ENCODE measurements around the gene SP6.

The SP6 gene

GRCh38 chr17:47857551-47858455, 6.8 kb upstream of the SP6 start:
- no peak for DNase-seq (ENCODE audit: low read depth in 2 of 3, low spot score in 2 of 3)

- no peak for DNase-seq (ENCODE audit: low read depth in 2 of 3, low spot score in 2 of 3)
Measured at GRCh38 chr17:47856830-47857229, 5.9 kb upstream of the SP6 start.

GRCh38 chr17:47855737-47856136, 4.8 kb upstream of the SP6 start:
- no peak for DNase-seq (ENCODE audit: low read depth in 2 of 3, low spot score in 2 of 3)

GRCh38 chr17:47853616-47854015, 2.7 kb upstream of the SP6 start:
- DNase-seq (ENCODE audit: low read depth in 2 of 3, low spot score in 2 of 3) = no peak

GRCh38 chr17:47852113-47852949, 1.4 kb upstream of the SP6 start:
- no peak for DNase-seq (ENCODE audit: low read depth in 2 of 3, low spot score in 2 of 3)

- no peak for DNase-seq (ENCODE audit: low read depth in 2 of 3, low spot score in 2 of 3)
Measured at GRCh38 chr17:47851764-47852112, 775 bp upstream of the SP6 start.

- no peak for DNase-seq (ENCODE audit: low read depth in 2 of 3, low spot score in 2 of 3)
Measured at GRCh38 chr17:47850373-47850691, 631 bp downstream of the SP6 start.

GRCh38 chr17:47848198-47848513, 2.8 kb downstream of the SP6 start:
- DNase-seq (ENCODE audit: low read depth in 2 of 3, low spot score in 2 of 3) = no peak

GRCh38 chr17:47847341-47848197, 3.4 kb downstream of the SP6 start:
- no peak for DNase-seq (ENCODE audit: low read depth in 2 of 3, low spot score in 2 of 3)

- DNase-seq (ENCODE audit: low read depth in 2 of 3, low spot score in 2 of 3) = no peak
Measured at GRCh38 chr17:47846716-47847340, 4.1 kb downstream of the SP6 start.

- DNase-seq (ENCODE audit: low read depth in 2 of 3, low spot score in 2 of 3) = no peak
Measured at GRCh38 chr17:47845716-47846075, 5.3 kb downstream of the SP6 start.

- DNase-seq (ENCODE audit: low read depth in 2 of 3, low spot score in 2 of 3) = no peak
Measured at GRCh38 chr17:47844814-47845715, 5.9 kb downstream of the SP6 start.

- no peak for DNase-seq (ENCODE audit: low read depth in 2 of 3, low spot score in 2 of 3)
Measured at GRCh38 chr17:47844227-47844626, 6.7 kb downstream of the SP6 start.

GRCh38 chr17:47843391-47843730, 7.6 kb downstream of the SP6 start:
- DNase-seq (ENCODE audit: low read depth in 2 of 3, low spot score in 2 of 3) = no peak

- DNase-seq (ENCODE audit: low read depth in 2 of 3, low spot score in 2 of 3) = no peak
Measured at GRCh38 chr17:47841488-47842291, 9.3 kb downstream of the SP6 start.

- DNase-seq (ENCODE audit: low read depth in 2 of 3, low spot score in 2 of 3) = peak; percentile 84 to 98 (median 94)
Measured at GRCh38 chr17:47840742-47841487, 10.0 kb downstream of the SP6 start, which contains the start of gene SCRN2. Gene SCRN2 (minus strand): TSS chr17:47841273. CDS start chr17:47840843, 430 bp downstream.

GRCh38 chr17:47840001-47840741, 10.8 kb downstream of the SP6 start:
- no peak for DNase-seq (ENCODE audit: low read depth in 2 of 3, low spot score in 2 of 3)

GRCh38 chr17:47839071-47839470, 11.9 kb downstream of the SP6 start:
- no peak for DNase-seq (ENCODE audit: low read depth in 2 of 3, low spot score in 2 of 3)

Measured in activated CD8-positive, alpha-beta memory T cell treated with anti-CD3 and anti-CD28 coated beads for 48 hours (primary cell).